HG03108 (cell line): Measurements from ENCODE around the gene RCOR2.
"Not testable (repeated sequence)": the region's sequence is repeated elsewhere in the genome, so short reads cannot be mapped to it uniquely, and the experiment has no call there.

Source experiments
- ATAC-seq: cut with Tn5 transposase; IDR thresholded peaks from one replicate; pipeline ENCODE4 v1.9.1; 2021; ENCODE audit warnings: moderate library complexity; ENCODE audit not compliant: unreplicated experiment

The RCOR2 gene

GRCh38 chr11:63916837-63917691 lies at the start of gene RCOR2:
TSS of gene RCOR2 (minus strand) at chr11:63917164. CDS start at chr11:63916456, 708 bp downstream.
- ATAC-seq: no peak

- no peak for ATAC-seq
Measured at GRCh38 chr11:63966444-63966843, 49.5 kb upstream of the RCOR2 start.

- ATAC-seq: not testable (repeated sequence)
Measured at GRCh38 chr11:63963895-63964294, 46.9 kb upstream of the RCOR2 start.

GRCh38 chr11:63961608-63962412 lies 44.8 kb upstream of the RCOR2 start:
- no peak for ATAC-seq

- no peak for ATAC-seq
Measured at GRCh38 chr11:63958008-63958407, 41.0 kb upstream of the RCOR2 start.

GRCh38 chr11:63952570-63952969 lies 35.6 kb upstream of the RCOR2 start:
- no peak for ATAC-seq

- peak; percentile 54 for ATAC-seq
Measured at GRCh38 chr11:63951779-63952536, 35.0 kb upstream of the RCOR2 start.

GRCh38 chr11:63945477-63946163 lies 28.7 kb upstream of the RCOR2 start:
- no peak for ATAC-seq

GRCh38 chr11:63944987-63945386 lies 28.0 kb upstream of the RCOR2 start:
- ATAC-seq: no peak

- no peak for ATAC-seq
Measured at GRCh38 chr11:63942803-63943202, 25.8 kb upstream of the RCOR2 start.

- ATAC-seq: no peak
Measured at GRCh38 chr11:63941901-63942300, 24.9 kb upstream of the RCOR2 start.

GRCh38 chr11:63940786-63941185 lies 23.8 kb upstream of the RCOR2 start:
- ATAC-seq: no peak

- ATAC-seq: no peak
Measured at GRCh38 chr11:63939397-63939891, 22.5 kb upstream of the RCOR2 start.

GRCh38 chr11:63938479-63939396 lies 21.8 kb upstream of the RCOR2 start, which contains the start of gene NAA40:
TSS of gene NAA40 (plus strand) at chr11:63939002. CDS start at chr11:63939097, 95 bp downstream.
- peak; percentile 86 for ATAC-seq

GRCh38 chr11:63937713-63938478 lies 20.9 kb upstream of the RCOR2 start:
- ATAC-seq: no peak

GRCh38 chr11:63933459-63933858 lies 16.5 kb upstream of the RCOR2 start:
- no peak for ATAC-seq

- ATAC-seq: no peak
Measured at GRCh38 chr11:63931876-63932275, 14.9 kb upstream of the RCOR2 start.

GRCh38 chr11:63931045-63931444 lies 14.1 kb upstream of the RCOR2 start:
- no peak for ATAC-seq

GRCh38 chr11:63929616-63930015 lies 12.7 kb upstream of the RCOR2 start:
- no peak for ATAC-seq
